CD4-positive, alpha-beta T cell treated with Interleukin-4 for 1 hour (primary cell): ENCODE data around the gene TRIM49D2.
"Not testable (repeated sequence)": the region's sequence is repeated elsewhere in the genome, so short reads cannot be mapped to it uniquely, and the experiment has no call there.

Experiments used
- DNase-seq, 2 donors: peaks; one replicate each; pipeline ENCODE4 v3.0.0-alpha.2; 2020 to 2022

TRIM49D2 gene, protein sequence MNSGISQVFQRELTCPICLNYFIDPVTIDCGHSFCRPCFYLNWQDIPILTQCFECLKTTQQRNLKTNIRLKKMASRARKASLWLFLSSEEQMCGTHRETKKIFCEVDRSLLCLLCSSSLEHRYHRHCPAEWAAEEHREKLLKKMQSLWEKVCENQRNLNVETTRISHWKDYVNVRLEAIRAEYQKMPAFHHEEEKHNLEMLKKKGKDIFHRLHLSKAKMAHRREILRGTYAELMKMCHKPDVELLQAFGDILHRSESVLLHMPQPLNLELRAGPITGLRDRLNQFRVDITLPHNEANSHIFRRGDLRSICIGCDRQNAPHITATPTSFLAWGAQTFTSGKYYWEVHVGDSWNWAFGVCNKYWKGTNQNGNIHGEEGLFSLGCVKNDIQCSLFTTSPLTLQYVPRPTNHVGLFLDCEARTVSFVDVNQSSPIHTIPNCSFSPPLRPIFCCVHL

DNA sequence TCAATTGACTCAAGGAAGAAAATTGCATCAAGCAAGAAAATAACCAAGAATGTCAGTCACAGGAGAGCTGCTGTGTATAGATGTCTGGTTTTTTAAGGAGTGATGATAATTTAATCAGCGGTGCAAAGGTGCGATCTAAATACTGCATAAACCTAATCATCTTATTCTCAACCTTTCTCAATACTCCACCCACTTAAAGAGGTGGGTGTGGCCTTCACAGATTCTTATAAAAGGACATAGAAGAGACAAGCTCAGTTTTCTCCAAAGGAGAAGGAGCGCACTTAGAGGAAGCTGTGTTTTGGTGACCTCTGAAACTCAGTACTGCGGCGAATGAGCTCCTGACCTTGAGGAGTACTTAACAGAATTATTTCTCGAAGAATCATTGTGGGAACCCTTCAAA is at the start of gene TRIM49D2:
Gene TRIM49D2, plus strand, starts transcription at position 301 of the 400 bp plus-strand sequence. CDS start 2,698 bp downstream, outside the sequence.
- not testable (repeated sequence) for DNase-seq

DNA sequence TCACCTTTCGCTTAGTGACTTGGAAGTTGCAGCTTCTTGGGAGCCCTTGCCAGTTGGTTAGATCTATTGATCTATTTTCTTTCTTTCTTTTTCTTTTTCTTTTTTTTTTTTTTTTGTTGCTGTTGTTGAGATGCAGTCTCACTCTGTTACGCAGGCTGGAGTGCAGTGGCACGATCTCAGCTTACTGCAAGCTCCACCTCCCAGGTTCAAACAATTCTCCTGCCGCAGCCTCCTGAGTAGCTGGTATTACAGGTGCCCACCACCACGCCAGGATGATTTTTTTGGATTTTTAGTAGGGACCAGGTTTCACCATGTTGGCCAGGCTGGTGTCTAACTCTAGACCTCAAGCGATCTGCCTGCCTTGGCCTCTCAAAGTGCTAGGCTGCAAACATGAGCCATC is 46.4 kb upstream of the TRIM49D2 start:
- not testable (repeated sequence) for DNase-seq

DNA sequence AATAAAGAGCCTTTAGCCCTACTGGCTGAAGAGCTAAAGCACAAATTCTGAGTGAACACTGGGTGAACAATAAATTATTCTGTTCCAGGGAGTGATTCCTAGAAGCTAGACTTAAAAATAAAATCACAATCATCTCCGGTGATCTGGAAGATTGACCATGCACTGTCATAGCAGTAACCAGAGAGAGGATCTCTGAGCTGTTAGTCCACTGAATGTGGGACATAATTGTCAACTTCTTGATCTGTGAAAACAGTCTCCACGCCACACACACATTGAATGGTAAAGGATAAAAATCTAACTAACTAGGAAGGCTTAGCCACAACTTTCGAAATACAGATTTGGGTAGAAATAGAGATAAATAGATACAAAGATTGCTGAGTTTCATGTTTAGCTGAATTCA is 30.6 kb upstream of the TRIM49D2 start:
- not testable (repeated sequence) for DNase-seq

DNA sequence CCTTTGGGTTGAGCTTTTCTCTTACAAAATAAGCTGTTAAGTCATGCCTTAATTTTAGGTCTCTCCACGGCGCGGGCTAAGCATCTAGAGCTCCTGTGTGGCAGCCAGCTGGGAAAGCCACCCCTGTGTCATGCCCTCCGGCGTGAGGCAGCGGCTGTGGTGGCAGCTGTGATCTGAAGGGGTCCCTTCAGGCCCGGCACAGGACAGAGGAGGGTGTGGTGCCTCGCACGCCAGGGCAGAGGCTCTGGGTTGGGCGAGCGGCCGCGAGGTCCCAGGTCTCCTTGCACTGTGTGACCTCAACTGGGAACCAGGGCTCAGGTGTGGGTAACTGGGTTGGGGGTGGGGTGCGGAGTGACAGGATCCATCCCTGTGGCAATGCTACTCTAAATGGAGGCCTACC is 23.1 kb upstream of the TRIM49D2 start:
- DNase-seq: not testable (repeated sequence)

DNA sequence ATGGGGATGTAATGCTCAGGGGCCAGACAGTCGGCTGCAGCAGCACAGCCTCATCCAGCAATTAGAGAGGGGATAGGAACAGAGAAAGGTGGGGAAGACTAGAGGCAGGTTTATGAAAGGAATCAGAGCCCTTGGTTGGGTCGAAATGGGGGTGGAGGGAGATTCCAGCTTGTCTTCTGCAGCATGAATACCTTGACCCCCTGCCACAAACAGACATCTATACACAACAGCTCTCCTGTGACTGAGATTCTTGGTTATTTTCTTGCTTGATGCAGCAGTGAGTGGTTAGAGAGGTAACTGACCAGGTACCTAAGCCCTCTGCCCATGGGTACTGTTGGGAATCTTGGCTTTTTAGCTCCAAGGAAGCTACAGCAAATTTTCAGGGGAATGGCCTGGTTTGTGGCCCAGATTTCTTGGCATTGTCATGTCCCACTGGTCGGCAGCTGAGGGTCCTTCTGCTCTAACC is 1.6 kb upstream of the TRIM49D2 start, which contains the start of gene TRIM49D1:
Gene TRIM49D1, minus strand, starts transcription at position 51 of the 466 bp plus-strand sequence. CDS start 4,535 bp downstream, outside the sequence.
- no peak for DNase-seq

DNA sequence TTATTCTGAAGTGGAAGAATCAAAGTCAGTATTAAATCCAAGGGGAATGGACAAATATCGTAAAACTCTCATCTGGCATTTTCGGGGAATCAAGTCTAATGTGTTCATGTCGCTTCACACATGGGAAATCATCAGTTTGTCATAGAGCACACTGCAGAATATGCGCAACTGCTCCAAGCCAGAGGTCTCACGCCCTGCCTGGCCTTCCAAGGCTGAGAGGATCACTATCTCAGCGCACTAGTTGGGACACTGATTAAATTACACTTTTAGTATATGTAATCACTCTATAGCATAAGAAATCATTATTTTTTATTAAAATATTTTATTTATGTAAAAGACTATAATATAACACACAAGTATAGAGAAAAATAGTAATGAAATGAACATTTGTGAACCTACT is 37.0 kb downstream of the TRIM49D2 start:
- DNase-seq: not testable (repeated sequence)

DNA sequence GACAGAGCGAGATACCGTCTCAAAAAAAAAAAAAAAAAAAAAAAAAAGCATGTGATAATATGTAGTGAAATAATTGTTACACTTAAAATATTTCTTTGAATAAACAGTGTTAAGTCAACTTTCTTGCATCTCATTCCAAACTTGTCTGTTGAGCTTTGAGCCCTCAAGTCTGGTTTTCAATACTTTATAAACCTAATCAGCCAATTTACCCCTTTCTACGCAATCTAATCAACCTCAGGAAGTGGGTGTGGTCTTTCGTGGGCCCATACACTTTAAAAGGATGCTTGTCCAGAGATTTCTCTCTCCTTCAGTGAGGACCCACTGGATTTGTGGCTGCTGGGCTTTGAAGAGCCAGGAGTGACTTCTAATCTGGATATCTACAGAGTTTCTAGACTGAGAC is 41.9 kb downstream of the TRIM49D2 start, which contains the start of gene TRIM64:
Gene TRIM64, plus strand, starts transcription at position 301 of the 400 bp plus-strand sequence. CDS start 2,467 bp downstream, outside the sequence.
- not testable (repeated sequence) for DNase-seq
